ENCODE results near the gene ZFPM1. TPM values are rescaled to one million over a fixed set of nuclear protein-coding genes. Genes with fewer than 3 reads are reported as not detected.
"Not testable (repeated sequence)": the region's sequence is repeated elsewhere in the genome, so short reads cannot be mapped to it uniquely, and the experiment has no call there.

ZFPM1 gene
- total and polyA plus RNA-seq, 4 donors, result 0.59 to 8.7 (median 5.7) TPM

DNA sequence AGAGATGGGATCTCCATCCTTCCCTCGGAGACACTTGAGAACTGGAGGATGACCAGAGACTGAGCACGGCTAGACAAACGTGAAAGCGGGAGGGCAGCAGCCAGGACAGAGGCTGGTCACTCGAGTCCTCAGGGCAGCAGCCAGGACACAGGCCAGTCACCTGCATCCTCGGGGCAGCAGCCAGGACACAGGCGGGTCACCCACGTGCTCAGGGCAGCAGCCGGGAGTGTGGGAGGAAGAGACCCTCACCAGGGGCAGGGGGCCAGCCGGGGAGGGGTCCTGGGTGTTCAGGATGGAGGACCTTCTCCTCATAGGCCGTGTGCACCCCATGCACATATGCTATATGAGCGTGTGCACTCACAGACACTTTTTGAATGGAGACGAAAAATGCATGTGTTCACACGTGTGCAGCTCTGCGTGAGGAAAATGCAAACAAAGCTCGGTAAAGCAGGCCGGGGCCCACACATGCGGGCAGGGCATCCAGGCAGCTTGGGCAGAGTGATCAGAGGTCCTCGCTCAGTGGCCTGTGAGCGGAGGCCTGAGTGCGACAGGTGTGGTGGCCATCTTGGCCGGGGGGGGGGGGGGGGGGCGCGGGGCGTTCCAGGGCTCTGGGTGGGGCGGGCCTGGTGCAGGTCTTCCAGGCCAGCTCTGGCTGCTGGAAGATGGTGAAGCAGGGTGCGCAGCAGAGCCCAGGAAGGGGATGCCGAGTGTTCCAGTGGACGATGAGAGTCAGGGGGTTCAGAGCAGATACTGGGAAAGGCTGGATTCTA lies 43.6 kb upstream of the ZFPM1 start:
- peaks cover 42% of the 10 kb centered on the region for H3K4me1 ChIP-seq (ENCODE audit: control insufficient read depth, insufficient read depth, low read length)
- H3K4me3 ChIP-seq (ENCODE audit: low read depth, low read length), result no peak overlapping the region
- H3K9me3 ChIP-seq (ENCODE audit: control insufficient read depth, insufficient read depth, low read length), result no peaks in the 10 kb centered on the region
- DNase-seq (ENCODE audit: low read depth in 4 of 6, low spot score in 6 of 6), result no peak
- H3K27me3 ChIP-seq (ENCODE audit: control insufficient read depth, insufficient read depth, low read length), result no peaks in the 10 kb centered on the region
- no peak overlapping the region for H3K27ac ChIP-seq (ENCODE audit: low read depth, low read length)
- peaks cover 36% of the 10 kb centered on the region for H3K36me3 ChIP-seq (ENCODE audit: control insufficient read depth, insufficient read depth, low read length)
- WGBS (ENCODE audit: insufficient coverage), result 89% methylated on average over 26 of the region's 29 CpGs

DNA sequence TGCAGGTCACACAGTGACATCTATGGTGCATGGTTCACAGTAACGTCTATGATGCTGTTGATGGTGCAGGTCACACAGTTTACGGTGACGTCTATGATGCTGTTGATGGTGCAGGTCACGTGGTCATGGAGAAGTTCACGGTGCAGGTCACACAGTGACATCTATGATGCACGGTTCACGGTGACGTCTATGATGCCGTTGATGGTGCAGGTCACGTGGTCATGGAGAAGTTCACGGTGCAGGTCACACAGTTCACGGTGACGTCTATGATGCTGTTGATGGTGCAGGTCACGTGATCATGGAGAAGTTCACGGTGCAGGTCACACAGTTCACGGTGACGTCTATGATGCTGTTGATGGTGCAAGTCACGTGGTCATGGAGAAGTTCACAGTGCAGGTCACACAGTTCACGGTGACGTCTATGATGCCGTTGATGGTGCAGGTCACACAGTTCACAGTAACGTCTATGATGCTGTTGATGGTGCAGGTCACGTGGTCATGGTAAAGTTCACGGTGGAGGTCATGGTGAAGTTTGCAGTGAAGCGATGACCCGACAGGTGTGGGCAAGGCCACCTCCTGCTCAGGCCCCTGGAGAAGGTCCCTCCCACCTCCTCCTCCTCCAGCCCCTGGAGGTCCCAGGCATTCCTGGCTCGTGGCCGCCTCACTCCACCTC lies 42.6 kb upstream of the ZFPM1 start:
- H3K4me3 ChIP-seq (ENCODE audit: low read depth, low read length); DNase-seq (ENCODE audit: low read depth in 4 of 6, low spot score in 6 of 6); H3K27me3 ChIP-seq (ENCODE audit: control insufficient read depth, insufficient read depth, low read length); H3K27ac ChIP-seq (ENCODE audit: low read depth, low read length); H3K9me3 ChIP-seq (ENCODE audit: control insufficient read depth, insufficient read depth, low read length): not testable (repeated sequence)
- Histone ChIP-seq H3K4me1 (ENCODE audit: control insufficient read depth, insufficient read depth, low read length) (peaks cover 38% of the 10 kb centered on the region), H3K36me3 (ENCODE audit: control insufficient read depth, insufficient read depth, low read length) (peaks cover 44% of the 10 kb centered on the region)
- WGBS (ENCODE audit: insufficient coverage), result 94% methylated on average over 23 of the region's 28 CpGs

- WGBS (ENCODE audit: insufficient coverage), result 96% methylated on average over 16 of the region's 18 CpGs
- DNase-seq (ENCODE audit: low read depth in 4 of 6, low spot score in 6 of 6), result no peak
- no peaks in the 10 kb centered on the region for H3K27me3 ChIP-seq (ENCODE audit: control insufficient read depth, insufficient read depth, low read length)
Observed at GRCh38 chr16:88411951-88412576, 41.0 kb upstream of the ZFPM1 start.

DNA sequence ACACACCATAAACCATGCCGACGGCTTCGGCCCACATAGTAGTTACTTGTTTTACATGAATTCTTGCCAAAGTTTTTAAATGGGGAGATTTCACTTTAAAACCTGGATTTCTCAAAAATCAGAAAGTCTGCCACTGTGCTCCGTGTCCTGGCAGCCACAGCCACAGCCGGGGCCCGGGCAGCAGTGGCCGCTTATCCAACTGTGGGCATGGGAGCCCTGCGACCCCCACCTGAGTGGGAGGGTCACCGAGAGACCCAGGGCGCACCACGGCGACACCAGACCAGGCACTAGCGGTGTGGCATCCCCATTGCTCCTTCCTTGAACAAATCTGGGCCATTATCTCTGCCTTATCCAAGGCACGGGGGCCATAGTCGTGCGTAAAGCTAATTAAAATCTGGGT lies 40.3 kb upstream of the ZFPM1 start:
- no peak for DNase-seq (ENCODE audit: low read depth in 4 of 6, low spot score in 6 of 6)
- Histone ChIP-seq H3K9me3 (ENCODE audit: control insufficient read depth, insufficient read depth, low read length) (no peaks in the 10 kb centered on the region), H3K27me3 (ENCODE audit: control insufficient read depth, insufficient read depth, low read length) (no peaks in the 10 kb centered on the region), H3K4me1 (ENCODE audit: control insufficient read depth, insufficient read depth, low read length) (peaks cover 29% of the 10 kb centered on the region), H3K27ac (ENCODE audit: low read depth, low read length) (no peak overlapping the region), H3K4me3 (ENCODE audit: low read depth, low read length) (no peak overlapping the region), H3K36me3 (ENCODE audit: control insufficient read depth, insufficient read depth, low read length) (peaks cover 39% of the 10 kb centered on the region)
- WGBS (ENCODE audit: insufficient coverage), result 74% methylated on average over 13 of the region's 16 CpGs

More at GRCh38 chr16:88411951-88412576, 41.0 kb upstream of the ZFPM1 start:
- H3K36me3 ChIP-seq (ENCODE audit: control insufficient read depth, insufficient read depth, low read length), result peaks cover 41% of the 10 kb centered on the region
- H3K4me1 ChIP-seq (ENCODE audit: control insufficient read depth, insufficient read depth, low read length), result peaks cover 35% of the 10 kb centered on the region
- H3K9me3 ChIP-seq (ENCODE audit: control insufficient read depth, insufficient read depth, low read length), result no peaks in the 10 kb centered on the region
- H3K27ac ChIP-seq (ENCODE audit: low read depth, low read length), result no peak overlapping the region
- no peak overlapping the region for H3K4me3 ChIP-seq (ENCODE audit: low read depth, low read length)

- Histone ChIP-seq H3K4me1 (ENCODE audit: control insufficient read depth, insufficient read depth, low read length) (peaks cover 29% of the 10 kb centered on the region), H3K4me3 (ENCODE audit: low read depth, low read length) (no peak overlapping the region), H3K27ac (ENCODE audit: low read depth, low read length) (no peak overlapping the region), H3K27me3 (ENCODE audit: control insufficient read depth, insufficient read depth, low read length) (no peaks in the 10 kb centered on the region), H3K9me3 (ENCODE audit: control insufficient read depth, insufficient read depth, low read length) (no peaks in the 10 kb centered on the region), H3K36me3 (ENCODE audit: control insufficient read depth, insufficient read depth, low read length) (peaks cover 39% of the 10 kb centered on the region)
- 76% methylated on average over 11 of the region's 12 CpGs for WGBS (ENCODE audit: insufficient coverage)
- no peak for DNase-seq (ENCODE audit: low read depth in 4 of 6, low spot score in 6 of 6)
Observed at GRCh38 chr16:88413231-88413630, 39.8 kb upstream of the ZFPM1 start.

- Histone ChIP-seq H3K4me3 (ENCODE audit: low read depth, low read length) (no peak overlapping the region), H3K27me3 (ENCODE audit: control insufficient read depth, insufficient read depth, low read length) (no peaks in the 10 kb centered on the region), H3K9me3 (ENCODE audit: control insufficient read depth, insufficient read depth, low read length) (no peaks in the 10 kb centered on the region), H3K4me1 (ENCODE audit: control insufficient read depth, insufficient read depth, low read length) (peaks cover 25% of the 10 kb centered on the region), H3K36me3 (ENCODE audit: control insufficient read depth, insufficient read depth, low read length) (peaks cover 39% of the 10 kb centered on the region), H3K27ac (ENCODE audit: low read depth, low read length) (no peak overlapping the region)
- no peak for DNase-seq (ENCODE audit: low read depth in 4 of 6, low spot score in 6 of 6)
- 93% methylated on average over 11 of the region's 12 CpGs for WGBS (ENCODE audit: insufficient coverage)
Observed at GRCh38 chr16:88413631-88414030, 39.4 kb upstream of the ZFPM1 start.

DNA sequence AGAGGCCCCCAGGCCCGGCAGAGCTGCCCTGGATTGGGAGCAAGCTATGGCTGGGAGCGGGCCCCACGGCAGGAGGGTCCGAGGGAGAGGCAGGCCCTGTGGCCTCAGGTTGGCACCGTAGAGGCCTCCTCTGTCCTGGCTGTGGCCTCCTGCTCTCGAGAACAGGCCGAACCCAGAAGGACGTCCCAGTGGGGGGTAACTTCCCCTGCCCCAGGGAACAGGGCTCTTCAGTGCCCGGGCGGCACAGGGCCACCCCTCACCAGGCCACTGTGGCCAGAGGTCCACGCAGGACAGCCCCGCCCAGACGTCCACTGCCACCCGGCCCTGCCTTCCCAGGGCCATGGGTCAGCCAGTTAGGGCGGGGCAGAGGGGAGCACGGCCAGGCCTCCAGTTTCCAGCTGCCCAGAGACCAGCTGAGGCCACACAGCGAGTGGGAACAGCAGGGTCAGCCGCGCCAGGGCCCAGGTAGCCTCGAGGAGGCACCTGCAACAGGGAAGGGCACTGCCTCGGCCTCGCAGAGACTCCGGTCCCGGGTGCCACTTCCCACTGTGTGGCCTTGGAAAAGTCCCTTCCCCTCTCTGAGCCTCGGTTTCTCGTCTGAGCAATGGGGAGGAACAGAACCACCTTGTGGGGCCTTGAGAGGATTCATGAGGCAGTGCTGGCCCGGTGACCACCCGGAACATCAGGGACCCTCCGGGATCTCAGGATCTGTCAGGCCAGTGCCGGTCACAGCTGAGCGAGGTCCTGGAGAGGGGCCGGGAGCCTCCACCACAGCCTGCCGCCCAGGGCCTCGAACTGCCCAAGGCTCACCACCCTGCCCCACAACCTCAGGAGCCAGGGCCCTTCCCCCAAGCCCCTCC lies 38.3 kb upstream of the ZFPM1 start:
- Histone ChIP-seq H3K4me3 (ENCODE audit: low read depth, low read length) (no peak overlapping the region), H3K4me1 (ENCODE audit: control insufficient read depth, insufficient read depth, low read length) (peaks cover 18% of the 10 kb centered on the region), H3K36me3 (ENCODE audit: control insufficient read depth, insufficient read depth, low read length) (peaks cover 41% of the 10 kb centered on the region), H3K27ac (ENCODE audit: low read depth, low read length) (no peak overlapping the region), H3K9me3 (ENCODE audit: control insufficient read depth, insufficient read depth, low read length) (no peaks in the 10 kb centered on the region), H3K27me3 (ENCODE audit: control insufficient read depth, insufficient read depth, low read length) (no peaks in the 10 kb centered on the region)
- 90% methylated on average over 34 of the region's 34 CpGs for WGBS (ENCODE audit: insufficient coverage)
- no peak for DNase-seq (ENCODE audit: low read depth in 4 of 6, low spot score in 6 of 6)

DNA sequence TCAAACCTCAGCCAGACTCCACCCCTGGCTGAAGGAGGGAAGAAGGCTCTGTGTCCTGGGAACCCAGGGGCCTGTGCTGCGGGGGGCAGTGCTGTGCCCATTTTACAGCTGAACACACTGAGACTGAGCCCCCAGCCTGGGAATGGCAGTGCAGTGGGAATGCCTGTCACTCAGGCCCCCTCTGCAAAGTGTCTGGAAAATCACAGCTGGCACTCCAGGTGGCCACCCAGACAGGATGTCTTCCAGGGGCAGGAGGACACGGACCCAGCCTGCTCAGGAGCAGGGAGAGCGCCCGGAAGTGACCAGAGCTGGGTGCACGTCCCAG lies 37.7 kb upstream of the ZFPM1 start:
- H3K36me3 ChIP-seq (ENCODE audit: control insufficient read depth, insufficient read depth, low read length), result peaks cover 44% of the 10 kb centered on the region
- no peak for DNase-seq (ENCODE audit: low read depth in 4 of 6, low spot score in 6 of 6)
- WGBS (ENCODE audit: insufficient coverage), result 80% methylated on average over 5 of the region's 5 CpGs
- H3K9me3 ChIP-seq (ENCODE audit: control insufficient read depth, insufficient read depth, low read length), result no peaks in the 10 kb centered on the region
- peaks cover 18% of the 10 kb centered on the region for H3K4me1 ChIP-seq (ENCODE audit: control insufficient read depth, insufficient read depth, low read length)
- no peak overlapping the region for H3K4me3 ChIP-seq (ENCODE audit: low read depth, low read length)
- H3K27ac ChIP-seq (ENCODE audit: low read depth, low read length), result no peak overlapping the region
- H3K27me3 ChIP-seq (ENCODE audit: control insufficient read depth, insufficient read depth, low read length), result no peaks in the 10 kb centered on the region

DNA sequence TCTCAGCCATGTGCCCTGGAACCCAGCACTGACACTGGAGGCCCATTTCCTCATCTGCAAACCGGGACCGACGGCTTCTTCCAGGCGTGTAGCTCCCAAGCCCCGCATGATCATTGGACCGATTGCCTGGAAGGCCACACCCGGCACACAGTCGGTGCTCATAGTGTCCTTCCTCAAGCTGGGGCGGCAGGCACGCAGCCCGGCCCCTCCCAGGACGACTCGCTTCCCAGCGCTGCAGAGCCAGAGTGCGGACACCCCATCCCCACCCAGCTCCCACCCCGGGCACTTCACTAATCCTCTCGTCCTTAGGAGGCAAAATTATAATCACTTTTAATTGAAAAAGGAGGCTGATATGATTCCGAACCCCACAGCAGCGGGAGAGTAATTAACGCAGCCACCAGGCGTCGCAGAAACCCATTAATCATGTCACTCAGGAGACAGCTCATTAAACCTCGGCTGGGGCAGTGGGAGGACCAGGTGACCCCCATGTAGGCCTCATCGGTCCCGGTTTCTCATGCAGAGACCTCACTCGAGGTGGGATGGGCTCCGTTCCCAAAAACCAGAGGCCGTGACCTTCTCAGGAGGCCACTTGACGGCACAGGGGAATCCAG lies 37.3 kb upstream of the ZFPM1 start:
- H3K27me3 ChIP-seq (ENCODE audit: control insufficient read depth, insufficient read depth, low read length), result no peaks in the 10 kb centered on the region
- H3K4me3 ChIP-seq (ENCODE audit: low read depth, low read length), result no peak overlapping the region
- peaks cover 18% of the 10 kb centered on the region for H3K4me1 ChIP-seq (ENCODE audit: control insufficient read depth, insufficient read depth, low read length)
- no peak overlapping the region for H3K27ac ChIP-seq (ENCODE audit: low read depth, low read length)
- peaks cover 42% of the 10 kb centered on the region for H3K36me3 ChIP-seq (ENCODE audit: control insufficient read depth, insufficient read depth, low read length)
- no peaks in the 10 kb centered on the region for H3K9me3 ChIP-seq (ENCODE audit: control insufficient read depth, insufficient read depth, low read length)
- 52% methylated on average over 22 of the region's 29 CpGs for WGBS (ENCODE audit: insufficient coverage)
- DNase-seq (ENCODE audit: low read depth in 4 of 6, low spot score in 6 of 6), result peak in 1 of 6 donors; percentile 61

All from spinal cord (tissue), 10 donors.